Activated naive CD4-positive, alpha-beta T cell treated with anti-CD3 and anti-CD28 coated beads for 36 hours (primary cell): ENCODE results near the gene MRPS27. TPM values are rescaled to one million over a fixed set of nuclear protein-coding genes. Genes with fewer than 3 reads are reported as not detected.
"Not testable (repeated sequence)": the region's sequence is repeated elsewhere in the genome, so short reads cannot be mapped to it uniquely, and the experiment has no call there.

Experiments used
- CTCF ChIA-PET: fragments of 350-600 bp; sonication (Branson Sonifier 250); formaldehyde crosslinking; loops from one replicate; lab custom pipeline; 2021; ENCODE audit warnings: antibody characterized with exemption; lab: Charles Lee
- DNase-seq: peaks from one replicate; pipeline ENCODE4 v3.0.0-alpha.2; 2020
- H3K27ac Mint-ChIP-seq: one replicate; pipeline ENCODE4 v1.8.0; 2021; ENCODE audit warnings: mild to moderate bottlenecking, mixed read lengths
- H3K27me3 Mint-ChIP-seq: one replicate; pipeline ENCODE4 v1.8.0; 2021; ENCODE audit warnings: low read depth, mixed read lengths
- H3K36me3 Mint-ChIP-seq: one replicate; pipeline ENCODE4 v1.8.0; 2021; ENCODE audit warnings: low read depth, mixed read lengths
- H3K4me1 Mint-ChIP-seq: one replicate; pipeline ENCODE4 v1.8.0; 2021; ENCODE audit warnings: low read depth, mixed read lengths
- H3K4me3 Mint-ChIP-seq: one replicate; pipeline ENCODE4 v1.8.0; 2021; ENCODE audit warnings: mild to moderate bottlenecking, moderate library complexity, mixed read lengths
- H3K9me3 Mint-ChIP-seq: one replicate; pipeline ENCODE4 v1.8.0; 2021; ENCODE audit warnings: mixed read lengths
- intact Hi-C: fragments of 100-400 bp; cut with micrococcal nuclease; formaldehyde crosslinking; loops from one replicate; pipeline ENCODE4 v1.15.1; 2023
- total RNA-seq, 2 experiments: library from RNA; stranded (reverse); gene quantifications; one replicate each; pipeline ENCODE4 v1.2.3, GENCODE V29; 2021

MRPS27 gene
- total RNA-seq, 2 experiments from 2014 or later: 86.0 to 95.8 TPM

- Mint-ChIP-seq H3K27ac (no peak overlapping the region), H3K4me1 (peaks cover 35% of the 10 kb centered on the region), H3K36me3 (peaks cover 40% of the 10 kb centered on the region), H3K27me3 (no peaks in the 10 kb centered on the region), H3K4me3 (no peak overlapping the region), H3K9me3 (no peaks in the 10 kb centered on the region)
- CTCF ChIA-PET: no interaction called here
- intact Hi-C loops: no loop called here
- no peak for DNase-seq
These were observed 19.3 kb downstream of the MRPS27 start for GRCh38 chr5:72300590-72301339.

- Mint-ChIP-seq H3K9me3 (no peaks in the 10 kb centered on the region), H3K4me3 (no peak overlapping the region), H3K27ac (no peak overlapping the region), H3K36me3 (peaks cover 45% of the 10 kb centered on the region), H3K4me1 (peaks cover 22% of the 10 kb centered on the region), H3K27me3 (no peaks in the 10 kb centered on the region)
- intact Hi-C loops: no loop called here
- no peak for DNase-seq
- CTCF ChIA-PET: interaction anchor here (1.3 kb wide), 1 partner anchor 10 kb away, joined by 5 read pairs; no protein-coding TSS in a partner anchor
These were observed 21.3 kb downstream of the MRPS27 start for GRCh38 chr5:72298711-72299110.

GRCh38 chr5:72298136-72298535, 21.9 kb downstream of the MRPS27 start:
- H3K9me3 Mint-ChIP-seq, intact Hi-C loops, H3K4me3 Mint-ChIP-seq, DNase-seq, H3K27ac Mint-ChIP-seq, H3K27me3 Mint-ChIP-seq: not testable (repeated sequence)
- CTCF ChIA-PET: interaction anchor here (1.3 kb wide), 1 partner anchor 11 kb away, joined by 5 read pairs; no protein-coding TSS in a partner anchor
- Mint-ChIP-seq H3K36me3 (peaks cover 46% of the 10 kb centered on the region), H3K4me1 (peaks cover 22% of the 10 kb centered on the region)

DNA sequence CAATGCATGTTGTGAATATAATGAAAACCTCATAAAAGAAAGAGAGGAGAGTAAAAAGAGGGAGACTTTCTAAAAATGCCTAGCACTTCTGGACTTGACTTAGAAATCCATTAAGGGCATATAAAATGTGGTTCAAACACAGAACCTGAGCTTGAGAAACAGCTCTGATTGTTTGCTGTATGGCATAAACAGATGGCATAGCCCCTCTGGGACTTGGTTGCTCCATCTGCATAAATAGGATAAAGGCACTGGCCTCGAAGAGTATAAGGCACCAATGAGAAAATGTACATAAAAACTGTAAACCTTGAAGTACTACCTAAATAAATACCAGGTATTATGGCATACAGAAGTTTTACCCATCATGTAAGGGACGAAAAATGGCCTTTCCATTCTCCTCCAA, 23.8 kb downstream of the MRPS27 start:
- no peaks in the 10 kb centered on the region for H3K9me3 Mint-ChIP-seq
- CTCF ChIA-PET: interaction anchor here (0.7 to 0.8 kb wide), 2 partner anchors 9 to 809 kb away, joined by 3 read pairs; no protein-coding TSS in a partner anchor
- no peak for DNase-seq
- H3K27ac Mint-ChIP-seq: no peak overlapping the region
- H3K4me3 Mint-ChIP-seq: no peak overlapping the region
- intact Hi-C loops: no loop called here
- no peaks in the 10 kb centered on the region for H3K27me3 Mint-ChIP-seq
- peaks cover 34% of the 10 kb centered on the region for H3K36me3 Mint-ChIP-seq
- H3K4me1 Mint-ChIP-seq: peaks cover 17% of the 10 kb centered on the region

GRCh38 chr5:72295539-72295938, 24.5 kb downstream of the MRPS27 start:
- DNase-seq: no peak
- Mint-ChIP-seq H3K9me3 (no peaks in the 10 kb centered on the region), H3K27ac (no peak overlapping the region), H3K4me3 (no peak overlapping the region), H3K36me3 (peaks cover 32% of the 10 kb centered on the region), H3K27me3 (no peaks in the 10 kb centered on the region), H3K4me1 (peaks cover 14% of the 10 kb centered on the region)
- CTCF ChIA-PET: no interaction called here
- intact Hi-C loops: no loop called here

DNA sequence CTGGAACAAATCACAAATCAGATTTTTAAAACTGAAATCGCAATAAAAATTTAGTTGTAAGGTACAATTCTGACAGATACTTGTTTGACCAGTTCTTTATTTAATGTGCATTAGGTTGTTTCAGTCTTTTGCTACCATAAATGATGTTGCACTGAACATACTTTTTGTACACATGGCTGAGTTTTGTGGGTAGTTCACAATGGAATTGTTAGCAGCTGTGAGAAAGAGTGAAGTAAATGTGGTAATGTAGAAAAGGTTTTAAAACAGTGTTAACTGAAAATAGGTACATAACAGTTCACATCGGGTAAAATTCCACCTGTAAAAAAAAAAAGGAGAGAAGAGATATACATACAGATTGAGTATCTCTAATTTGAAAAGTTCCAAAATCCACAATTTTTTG, 25.6 kb downstream of the MRPS27 start:
- Mint-ChIP-seq H3K9me3 (no peaks in the 10 kb centered on the region), H3K36me3 (peaks cover 33% of the 10 kb centered on the region), H3K27me3 (no peaks in the 10 kb centered on the region), H3K4me1 (peaks cover 6% of the 10 kb centered on the region), H3K4me3 (no peak overlapping the region), H3K27ac (no peak overlapping the region)
- no peak for DNase-seq
- CTCF ChIA-PET: interaction anchor here (0.6 kb wide), 1 partner anchor 196 kb away, joined by 3 read pairs; no protein-coding TSS in a partner anchor
- intact Hi-C loops: no loop called here

DNA sequence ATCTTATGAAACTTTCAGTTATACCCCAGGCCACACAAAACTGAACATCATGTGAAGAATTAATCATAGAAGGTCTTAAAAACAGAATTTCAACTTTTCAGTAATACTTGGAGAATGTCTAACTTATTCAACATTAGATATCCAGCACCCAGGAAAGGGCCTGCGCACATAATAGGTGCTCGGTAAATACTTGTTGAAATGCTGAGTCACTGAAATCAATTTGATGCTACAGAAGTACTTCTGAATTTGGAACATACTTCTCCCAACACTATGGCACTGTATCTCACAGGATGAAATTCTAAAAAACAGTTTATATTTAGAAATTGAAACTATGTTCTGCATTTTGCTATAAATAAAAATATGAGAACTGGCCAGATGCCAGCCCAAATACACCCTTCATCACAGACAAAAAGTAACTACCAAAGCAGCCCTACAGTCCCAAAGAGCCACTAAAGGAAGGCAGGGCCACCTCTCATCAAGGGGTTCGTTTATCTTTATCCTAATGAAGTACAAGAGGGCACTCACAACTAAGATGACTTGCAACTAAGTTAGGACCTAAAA, 26.5 kb downstream of the MRPS27 start:
- Mint-ChIP-seq H3K4me3 (no peak overlapping the region), H3K4me1 (peaks cover 3% of the 10 kb centered on the region), H3K9me3 (no peaks in the 10 kb centered on the region), H3K36me3 (peaks cover 37% of the 10 kb centered on the region), H3K27ac (no peak overlapping the region), H3K27me3 (no peaks in the 10 kb centered on the region)
- CTCF ChIA-PET: no interaction called here
- no peak for DNase-seq
- intact Hi-C loops: no loop called here

DNA sequence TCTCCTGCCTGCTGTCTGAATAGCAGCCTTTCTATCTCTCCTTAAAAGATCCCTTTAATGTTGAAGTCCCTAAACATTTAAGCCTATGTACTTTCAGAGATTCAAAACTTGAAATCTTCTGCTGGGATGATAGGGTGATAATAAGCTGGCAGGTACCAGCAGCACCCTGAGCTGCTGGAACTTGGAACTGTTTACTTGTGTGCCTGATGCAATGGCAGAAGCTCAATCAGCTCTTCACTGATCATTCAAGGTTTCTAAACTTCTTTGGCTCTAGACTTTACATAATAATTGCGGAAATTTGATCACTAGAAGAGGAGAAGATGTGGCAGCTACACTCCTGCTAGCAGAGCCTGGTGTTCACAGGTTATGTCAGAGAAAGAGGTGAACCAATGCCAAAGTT, 27.6 kb downstream of the MRPS27 start:
- H3K27me3 Mint-ChIP-seq: no peaks in the 10 kb centered on the region
- no peak for DNase-seq
- H3K9me3 Mint-ChIP-seq: no peaks in the 10 kb centered on the region
- H3K4me1 Mint-ChIP-seq: no peaks in the 10 kb centered on the region
- H3K4me3 Mint-ChIP-seq: no peak overlapping the region
- CTCF ChIA-PET: interaction anchor here (2.1 kb wide), 1 partner anchor 16 kb away, joined by 5 read pairs; no protein-coding TSS in a partner anchor
- peaks cover 42% of the 10 kb centered on the region for H3K36me3 Mint-ChIP-seq
- intact Hi-C loops: no loop called here
- H3K27ac Mint-ChIP-seq: no peak overlapping the region

DNA sequence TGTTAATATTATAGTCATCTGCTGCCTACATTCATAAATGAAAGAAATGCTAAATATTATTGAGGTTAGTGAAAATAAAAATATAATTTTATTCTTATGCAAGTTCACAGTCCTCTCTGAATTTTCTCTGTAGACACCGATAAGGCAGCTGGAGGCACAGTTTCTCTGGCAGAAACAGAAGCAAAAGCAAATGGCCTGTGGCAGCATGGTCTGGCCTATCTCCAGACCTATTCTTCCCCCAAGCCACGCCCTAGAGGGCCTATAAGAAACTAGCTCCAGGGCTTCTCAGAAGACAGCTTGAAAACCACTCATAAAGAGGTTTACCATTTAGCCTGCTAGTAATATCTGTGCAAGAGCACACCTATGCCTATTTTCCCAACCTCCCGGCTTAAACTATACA, 28.4 kb downstream of the MRPS27 start:
- Mint-ChIP-seq H3K27me3 (no peaks in the 10 kb centered on the region), H3K4me1 (no peaks in the 10 kb centered on the region), H3K9me3 (no peaks in the 10 kb centered on the region), H3K27ac (no peak overlapping the region), H3K36me3 (peaks cover 45% of the 10 kb centered on the region), H3K4me3 (no peak overlapping the region)
- intact Hi-C loops: no loop called here
- DNase-seq: no peak
- CTCF ChIA-PET: interaction anchor here (1.1 to 2.1 kb wide), 2 partner anchors 17 to 22 kb away, joined by 3 to 5 read pairs; no protein-coding TSS in a partner anchor

DNA sequence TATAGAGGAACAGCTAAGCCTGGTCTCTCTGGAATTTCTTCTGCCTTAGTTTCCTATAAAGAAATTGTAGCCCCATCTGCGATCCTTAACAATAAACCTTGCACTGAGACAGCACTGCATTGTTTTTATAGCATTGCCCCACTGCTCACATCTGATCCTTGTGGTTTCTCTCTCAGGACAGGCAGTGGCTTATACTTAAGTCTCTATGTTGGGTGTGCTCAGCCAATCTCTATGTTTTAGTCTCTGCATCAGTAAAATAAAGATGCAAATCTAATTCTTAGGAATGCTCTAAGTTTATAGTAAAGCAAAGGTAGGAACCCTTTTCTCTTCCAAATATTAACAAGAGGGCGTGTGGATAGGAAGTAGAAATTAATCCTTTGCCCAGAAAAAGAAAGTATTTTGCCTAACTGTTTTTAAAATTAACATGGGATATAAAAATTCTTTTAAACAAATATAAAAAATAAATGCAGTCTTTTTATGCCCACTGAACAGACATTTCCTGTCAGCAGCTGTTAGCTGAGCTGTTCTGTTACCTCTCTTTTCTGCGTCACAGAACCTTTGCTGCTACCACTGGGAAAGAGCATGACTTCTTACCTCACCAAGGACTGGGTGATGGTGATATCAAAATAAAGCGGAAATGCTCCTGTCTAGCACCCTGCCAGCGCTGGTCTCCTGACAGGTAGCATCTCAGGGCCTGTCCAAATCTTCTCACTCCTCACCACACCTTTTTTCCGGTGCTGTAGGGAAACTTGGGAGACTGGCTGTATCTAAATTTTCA, 29.5 kb downstream of the MRPS27 start:
- H3K36me3 Mint-ChIP-seq: peaks cover 43% of the 10 kb centered on the region
- H3K4me1 Mint-ChIP-seq: no peaks in the 10 kb centered on the region
- no peak for DNase-seq
- H3K27ac Mint-ChIP-seq: no peak overlapping the region
- H3K27me3 Mint-ChIP-seq: no peaks in the 10 kb centered on the region
- no peak overlapping the region for H3K4me3 Mint-ChIP-seq
- intact Hi-C loops: no loop called here
- CTCF ChIA-PET: no interaction called here
- no peaks in the 10 kb centered on the region for H3K9me3 Mint-ChIP-seq

GRCh38 chr5:72288924-72289323, 31.1 kb downstream of the MRPS27 start:
- Mint-ChIP-seq H3K4me3 (no peak overlapping the region), H3K4me1 (no peaks in the 10 kb centered on the region), H3K27me3 (no peaks in the 10 kb centered on the region), H3K27ac (no peak overlapping the region), H3K36me3 (peaks cover 42% of the 10 kb centered on the region), H3K9me3 (no peaks in the 10 kb centered on the region)
- CTCF ChIA-PET: no interaction called here
- intact Hi-C loops: no loop called here
- DNase-seq: no peak

GRCh38 chr5:72286798-72287197, 33.2 kb downstream of the MRPS27 start:
- Mint-ChIP-seq H3K4me3 (no peak overlapping the region), H3K9me3 (no peaks in the 10 kb centered on the region), H3K4me1 (no peaks in the 10 kb centered on the region), H3K27ac (no peak overlapping the region), H3K36me3 (peaks cover 49% of the 10 kb centered on the region), H3K27me3 (no peaks in the 10 kb centered on the region)
- intact Hi-C loops: no loop called here
- CTCF ChIA-PET: no interaction called here
- no peak for DNase-seq
